ENCODE measurements around the gene TMEM45B.
"Not testable (repeated sequence)": the region's sequence is repeated elsewhere in the genome, so short reads cannot be mapped to it uniquely, and the experiment has no call there.

DNA sequence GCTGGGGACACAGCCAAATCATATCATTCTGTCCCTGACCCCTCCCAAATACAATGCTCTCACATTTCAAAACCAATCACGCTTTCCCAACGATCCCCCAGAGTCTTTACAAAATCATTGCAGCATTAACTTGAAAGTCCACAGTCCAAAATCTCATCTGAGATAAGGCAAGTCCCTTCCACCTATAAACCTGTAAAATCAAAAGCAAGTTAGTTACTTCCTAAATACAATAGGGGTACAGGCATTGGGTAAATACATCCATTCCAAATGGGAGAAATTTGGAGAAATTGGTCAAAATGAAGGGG lies 29.6 kb upstream of the TMEM45B start:
- TF ChIP-seq, protein P1, sequence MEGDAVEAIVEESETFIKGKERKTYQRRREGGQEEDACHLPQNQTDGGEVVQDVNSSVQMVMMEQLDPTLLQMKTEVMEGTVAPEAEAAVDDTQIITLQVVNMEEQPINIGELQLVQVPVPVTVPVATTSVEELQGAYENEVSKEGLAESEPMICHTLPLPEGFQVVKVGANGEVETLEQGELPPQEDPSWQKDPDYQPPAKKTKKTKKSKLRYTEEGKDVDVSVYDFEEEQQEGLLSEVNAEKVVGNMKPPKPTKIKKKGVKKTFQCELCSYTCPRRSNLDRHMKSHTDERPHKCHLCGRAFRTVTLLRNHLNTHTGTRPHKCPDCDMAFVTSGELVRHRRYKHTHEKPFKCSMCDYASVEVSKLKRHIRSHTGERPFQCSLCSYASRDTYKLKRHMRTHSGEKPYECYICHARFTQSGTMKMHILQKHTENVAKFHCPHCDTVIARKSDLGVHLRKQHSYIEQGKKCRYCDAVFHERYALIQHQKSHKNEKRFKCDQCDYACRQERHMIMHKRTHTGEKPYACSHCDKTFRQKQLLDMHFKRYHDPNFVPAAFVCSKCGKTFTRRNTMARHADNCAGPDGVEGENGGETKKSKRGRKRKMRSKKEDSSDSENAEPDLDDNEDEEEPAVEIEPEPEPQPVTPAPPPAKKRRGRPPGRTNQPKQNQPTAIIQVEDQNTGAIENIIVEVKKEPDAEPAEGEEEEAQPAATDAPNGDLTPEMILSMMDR (IDR thresholded peaks at IDR 0.05) = not testable (repeated sequence)
- TF ChIP-seq POLR2A (IDR thresholded peaks at IDR 0.05) = not testable (repeated sequence)

Data from esophagus squamous epithelium (tissue), 4 donors.